NB4 (cell line): ENCODE measurements around the gene IDI1.
A peak's percentile ranks its signal among the peaks of the same experiment; 100 is the strongest.

Experiments
- DNase-seq: peaks from one replicate; pipeline ENCODE4 v3.0.0; 2010; ENCODE audit warnings: low read depth
- H3K4me3 ChIP-seq: one replicate; pipeline ENCODE4 v1.5.1; 2011; ENCODE audit warnings: mild to moderate bottlenecking, low read depth, low read length, moderate library complexity
- CTCF ChIP-seq: IDR thresholded peaks from one replicate; pipeline ENCODE4 v1.5.1; 2012; ENCODE audit warnings: low read depth, low read length
- MYC ChIP-seq: IDR thresholded peaks from 2 replicates; pipeline ENCODE4 v1.6.1; 2011; ENCODE audit warnings: low read depth, low read length
- POLR2A ChIP-seq: IDR thresholded peaks from 2 replicates; pipeline ENCODE4 v1.6.1; 2011; ENCODE audit warnings: mild to moderate bottlenecking; ENCODE audit not compliant: insufficient read length; ENCODE audit errors: extremely low read depth
- TF ChIP-seq, protein P1 (sequence below): IDR thresholded peaks from 2 replicates; pipeline ENCODE4 v1.6.1; 2011; ENCODE audit warnings: low read depth, low read length

The IDI1 gene

DNA sequence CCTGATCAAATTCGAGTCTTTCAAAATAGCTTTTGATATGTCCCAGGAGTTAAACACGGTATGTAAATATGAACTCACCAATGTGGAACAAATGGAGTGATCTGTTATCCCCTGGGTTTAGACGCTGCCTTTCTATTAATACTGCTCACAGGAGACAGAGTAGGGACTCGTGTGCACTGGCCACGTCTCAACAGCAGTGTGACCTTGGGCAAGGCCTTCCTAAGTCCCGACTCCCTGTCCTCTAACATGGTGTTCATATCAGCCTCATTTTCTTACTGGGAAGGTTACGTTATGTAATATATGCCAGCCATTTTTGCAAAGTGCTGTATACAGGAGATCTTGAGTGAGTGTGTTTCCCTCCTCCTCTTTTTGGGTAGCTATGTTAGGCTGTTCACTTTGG, 9.1 kb upstream of the IDI1 start:
- TF ChIP-seq POLR2A: no peak
- DNase-seq: no peak
- peak overlapping the region; percentile 84 for H3K4me3 ChIP-seq

DNA sequence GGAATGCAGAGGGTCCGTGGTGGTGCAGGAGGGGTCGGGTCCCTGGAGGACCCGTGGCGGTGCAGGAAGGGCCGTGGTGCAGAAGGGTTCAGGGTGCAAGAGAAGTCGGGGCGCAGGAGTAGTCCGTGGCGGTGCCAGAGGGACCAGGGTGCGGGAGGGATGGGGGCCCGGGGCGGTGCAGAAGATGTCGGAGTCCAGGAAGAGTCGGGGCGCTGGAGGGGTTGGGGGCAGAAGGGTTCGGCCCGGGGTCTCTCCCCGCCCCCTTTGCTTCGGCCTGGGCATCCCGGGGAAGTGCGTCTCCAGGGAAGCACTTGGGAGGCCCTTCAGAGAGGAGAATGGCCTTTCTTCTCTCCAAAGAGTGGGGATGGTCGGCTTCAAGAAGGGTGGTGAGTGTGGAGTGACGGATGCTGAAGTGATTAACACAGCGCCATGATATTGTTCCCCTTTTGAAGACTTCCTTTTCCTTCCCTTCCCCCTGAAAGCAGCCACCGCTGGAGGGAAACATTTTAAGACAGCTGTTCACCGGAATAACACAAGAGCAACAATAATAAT, 8.3 kb upstream of the IDI1 start:
- peak overlapping the region; percentile 84 for H3K4me3 ChIP-seq
- TF ChIP-seq CTCF (no peak), POLR2A (no peak), MYC (no peak)
- TF ChIP-seq, protein P1, sequence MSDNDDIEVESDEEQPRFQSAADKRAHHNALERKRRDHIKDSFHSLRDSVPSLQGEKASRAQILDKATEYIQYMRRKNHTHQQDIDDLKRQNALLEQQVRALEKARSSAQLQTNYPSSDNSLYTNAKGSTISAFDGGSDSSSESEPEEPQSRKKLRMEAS: no peak
- DNase-seq: peak; percentile 65

DNA sequence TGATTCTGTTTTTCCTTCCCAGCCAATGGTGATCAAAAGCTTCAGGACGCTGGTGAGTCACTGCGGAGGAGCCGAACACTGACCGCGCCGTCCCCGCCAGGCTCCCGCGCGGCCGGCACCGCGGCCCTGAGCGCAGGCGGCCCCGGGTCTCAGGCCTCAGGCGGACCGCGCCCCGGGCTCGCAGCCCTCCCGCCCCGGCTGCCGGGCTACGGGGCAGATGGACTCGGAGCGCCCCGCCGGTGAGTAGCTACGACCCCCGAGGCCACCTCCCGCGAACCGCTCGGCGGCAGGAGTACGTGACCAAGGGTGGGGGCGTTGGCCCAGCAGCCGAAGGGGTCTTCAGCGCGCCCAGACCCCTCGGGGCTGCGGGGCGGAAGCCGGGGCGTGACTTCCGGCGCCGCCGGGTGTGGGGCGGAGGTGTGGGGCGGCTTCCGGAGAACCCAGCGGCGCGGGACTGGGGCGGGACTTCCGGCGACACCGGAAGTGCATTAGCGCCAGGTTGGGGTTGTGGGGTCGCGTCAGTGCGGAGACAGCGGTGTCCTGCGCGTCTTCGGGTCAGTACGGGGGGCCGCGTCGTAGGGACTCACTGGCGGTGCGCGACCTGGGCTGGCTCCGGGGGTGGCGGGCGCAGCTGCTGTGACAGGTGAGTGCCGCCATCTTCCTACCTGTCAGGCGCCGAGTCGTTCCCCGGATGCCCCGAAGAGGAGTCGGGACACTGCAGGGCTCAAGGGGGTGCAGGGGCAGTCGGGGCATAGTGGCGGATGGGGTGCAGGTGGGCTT, 7.6 kb upstream of the IDI1 start, which contains the start of gene WDR37:
WDR37 (plus strand) TSS at position 60 of the 780 bp plus-strand sequence. CDS start 15,771 bp downstream, outside the sequence.
- DNase-seq: peak; percentile 83
- TF ChIP-seq POLR2A: peak; percentile 52
- no peak for TF ChIP-seq MYC
- peak within 1 kb of the TSS; percentile 84 for H3K4me3 ChIP-seq

DNA sequence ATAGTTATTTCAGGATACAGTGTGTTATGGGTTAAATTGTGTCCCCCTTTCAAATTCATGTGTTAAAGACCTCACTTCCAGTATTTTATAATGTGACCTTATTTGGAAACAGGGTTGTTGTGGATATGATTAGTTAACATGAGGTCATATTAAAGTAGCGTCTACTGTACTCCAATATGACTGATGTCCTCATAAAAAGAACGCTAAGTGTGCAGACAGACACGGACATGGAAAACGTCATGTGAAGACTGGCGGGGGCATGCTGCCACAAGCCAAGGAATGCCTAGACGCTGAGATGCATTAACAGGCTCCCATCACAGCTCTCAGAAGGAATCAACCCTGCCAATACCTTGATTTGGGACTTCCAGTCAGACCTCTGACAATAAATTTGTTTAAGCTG, 5.8 kb upstream of the IDI1 start:
- TF ChIP-seq, protein P1: no peak
- no peak for TF ChIP-seq MYC
- TF ChIP-seq POLR2A: no peak
- TF ChIP-seq CTCF: no peak
- DNase-seq: no peak
- H3K4me3 ChIP-seq: peak overlapping the region; percentile 84

DNA sequence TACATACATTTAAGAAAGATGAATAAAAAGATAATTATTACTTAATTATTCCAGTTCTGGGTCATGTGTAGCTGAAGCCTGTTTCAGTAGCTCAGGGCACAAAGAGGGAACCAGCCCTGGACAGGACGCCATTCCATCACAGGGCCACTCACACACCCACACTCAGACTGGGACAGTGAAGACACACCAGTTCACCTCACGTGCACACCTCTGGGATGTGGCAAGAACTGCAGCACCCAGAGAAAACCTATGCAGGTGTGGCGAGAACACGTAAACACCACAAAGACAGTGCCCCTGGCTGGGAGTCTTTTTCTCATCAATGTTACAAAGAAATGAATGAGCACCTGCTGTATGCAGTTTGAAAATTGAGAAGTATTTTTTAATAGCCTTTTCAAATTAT, 1.6 kb upstream of the IDI1 start:
- peak; percentile 34 for DNase-seq
- peak overlapping the region; percentile 91 for H3K4me3 ChIP-seq
- no peak for TF ChIP-seq CTCF
- TF ChIP-seq, protein P1: no peak
- TF ChIP-seq POLR2A: no peak
- TF ChIP-seq MYC: no peak

DNA sequence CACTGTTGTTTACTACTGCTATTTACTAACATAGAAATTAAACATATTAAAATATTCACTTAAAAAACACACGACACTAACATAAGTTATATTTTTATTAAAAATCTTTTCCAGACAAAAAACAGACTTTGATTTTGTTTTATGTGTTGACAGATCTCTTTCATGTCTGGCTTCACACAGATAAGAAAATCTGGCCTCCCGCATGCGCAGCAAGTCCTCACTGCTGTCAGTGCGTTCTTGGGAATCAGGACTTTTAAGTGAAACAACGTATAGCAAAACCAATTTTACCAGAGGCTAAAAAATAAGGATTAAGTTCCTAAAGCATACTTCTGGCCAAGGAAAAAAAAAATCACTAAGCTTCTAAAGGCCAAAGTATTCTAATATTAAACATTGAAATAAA, 1.2 kb upstream of the IDI1 start:
- peak; percentile 42 for DNase-seq
- peak overlapping the region; percentile 91 for H3K4me3 ChIP-seq
- TF ChIP-seq, protein P1: no peak
- TF ChIP-seq MYC (no peak), CTCF (no peak), POLR2A (no peak)
